Lower lobe of right lung (tissue), 2 donors: Measurements from ENCODE around the gene CDK11B. TPM values are rescaled to one million over a fixed set of nuclear protein-coding genes. Genes with fewer than 3 reads are reported as not detected.

Experiments
- ATAC-seq, 2 donors: fragments of 200-7000 bp; cut with Tn5 transposase; one replicate each; pipeline ENCODE4 v1.9.1; 2020 to 2022; ENCODE audit warnings: mild to moderate bottlenecking in 2 of 2, moderate library complexity in 2 of 2
- DNase-seq: peaks from one replicate; pipeline ENCODE4 v3.0.0-alpha.2; 2020
- H3K27ac ChIP-seq: fragments of 200-600 bp; one replicate; pipeline ENCODE4 v1.8.0; 2022
- H3K27me3 ChIP-seq: fragments of 200-600 bp; one replicate; pipeline ENCODE4 v1.8.0; 2022; ENCODE audit warnings: low read depth
- H3K36me3 ChIP-seq: fragments of 200-600 bp; one replicate; pipeline ENCODE4 v1.8.0; 2022; ENCODE audit warnings: mild to moderate bottlenecking
- H3K4me1 ChIP-seq: fragments of 200-600 bp; one replicate; pipeline ENCODE4 v1.8.0; 2022
- H3K4me3 ChIP-seq: fragments of 200-600 bp; one replicate; pipeline ENCODE4 v1.8.0; 2022; ENCODE audit warnings: mild to moderate bottlenecking
- H3K9me3 ChIP-seq: fragments of 200-600 bp; one replicate; pipeline ENCODE4 v1.8.0; 2022
- CTCF ChIP-seq: fragments of 200-600 bp; IDR thresholded peaks from one replicate; pipeline ENCODE4 v1.8.0; 2022; ENCODE audit warnings: antibody characterized with exemption, mild to moderate bottlenecking
- intact Hi-C: fragments of 100-400 bp; cut with DNase I; formaldehyde crosslinking; loops from one replicate; pipeline ENCODE4 v1.11.0; 2022
- total RNA-seq: library from RNA; stranded (reverse); fragmentation: NEBNext Ultra II Directional; extraction: Animal tissue kit (Norgen Biotek cat#: 25700); gene quantifications from one replicate; pipeline ENCODE4 v1.2.1, GENCODE V29; 2021
- donor health status: DM: no; HTN: yes; CAD: no; lungs with severe emphysema.

The CDK11B gene
- total RNA-seq, 1 donor from 2014 or later = 23.0 TPM

GRCh38 chr1:1591452-1591851 lies 67.4 kb downstream of the CDK11B start:
- intact Hi-C loops = no loop called here
- DNase-seq = no peak

More at GRCh38 chr1:1591452-1591851, 67.4 kb downstream of the CDK11B start:
- no peak for ATAC-seq
- H3K4me1 ChIP-seq = no peaks in the 10 kb centered on the region
- no peaks in the 10 kb centered on the region for H3K9me3 ChIP-seq
- no peaks in the 10 kb centered on the region for H3K36me3 ChIP-seq
- H3K27me3 ChIP-seq = no peaks in the 10 kb centered on the region
- no peak overlapping the region for H3K4me3 ChIP-seq
- H3K27ac ChIP-seq = no peak overlapping the region
- no peak for TF ChIP-seq CTCF

Other genes with a start within 250 kb of the CDK11B start
- 22.3 TPM for gene ANKRD65, start 237.7 kb downstream of the CDK11B start, total RNA-seq
- 58.7 TPM for gene VWA1, start 223.3 kb downstream of the CDK11B start, total RNA-seq
- 7.8 TPM for gene ATAD3C, start 209.3 kb downstream of the CDK11B start, total RNA-seq
- gene ATAD3B, start 187.2 kb downstream of the CDK11B start, total RNA-seq = 19.0 TPM
- gene ATAD3A, start 146.8 kb downstream of the CDK11B start, total RNA-seq = 14.1 TPM
- gene TMEM240, start 118.4 kb downstream of the CDK11B start, total RNA-seq = 3.9 TPM
- gene SSU72, start 84.1 kb downstream of the CDK11B start, total RNA-seq = 123 TPM
- gene FNDC10, start 58.9 kb downstream of the CDK11B start, total RNA-seq = 7.7 TPM
- gene MIB2, start 43.5 kb downstream of the CDK11B start, total RNA-seq = 82.5 TPM
- 27.2 TPM for gene MMP23B, start 26.8 kb downstream of the CDK11B start, total RNA-seq
- 52.7 TPM for gene SLC35E2B, start 33.8 kb upstream of the CDK11B start, total RNA-seq
- 56.1 TPM for gene CDK11A, start 65.4 kb upstream of the CDK11B start, total RNA-seq
- 133 TPM for gene NADK, start 119.5 kb upstream of the CDK11B start, total RNA-seq
- gene GNB1, start 232.1 kb upstream of the CDK11B start, total RNA-seq = 341 TPM